ENCODE results near the gene PACS2.
A peak's percentile ranks its signal among the peaks of the same experiment; 100 is the strongest.

Gene PACS2

GRCh38 chr14:105389534-105389933 is 75.0 kb downstream of the PACS2 start:
- Histone ChIP-seq H3K14ac (ENCODE audit: low read length in 2 of 2) (no peak overlapping the region), H3K18ac (ENCODE audit: low read depth in 1 of 2, low read length in 2 of 2) (no peak overlapping the region)
- 97% methylated on average over 12 of the region's 12 CpGs for WGBS

DNA sequence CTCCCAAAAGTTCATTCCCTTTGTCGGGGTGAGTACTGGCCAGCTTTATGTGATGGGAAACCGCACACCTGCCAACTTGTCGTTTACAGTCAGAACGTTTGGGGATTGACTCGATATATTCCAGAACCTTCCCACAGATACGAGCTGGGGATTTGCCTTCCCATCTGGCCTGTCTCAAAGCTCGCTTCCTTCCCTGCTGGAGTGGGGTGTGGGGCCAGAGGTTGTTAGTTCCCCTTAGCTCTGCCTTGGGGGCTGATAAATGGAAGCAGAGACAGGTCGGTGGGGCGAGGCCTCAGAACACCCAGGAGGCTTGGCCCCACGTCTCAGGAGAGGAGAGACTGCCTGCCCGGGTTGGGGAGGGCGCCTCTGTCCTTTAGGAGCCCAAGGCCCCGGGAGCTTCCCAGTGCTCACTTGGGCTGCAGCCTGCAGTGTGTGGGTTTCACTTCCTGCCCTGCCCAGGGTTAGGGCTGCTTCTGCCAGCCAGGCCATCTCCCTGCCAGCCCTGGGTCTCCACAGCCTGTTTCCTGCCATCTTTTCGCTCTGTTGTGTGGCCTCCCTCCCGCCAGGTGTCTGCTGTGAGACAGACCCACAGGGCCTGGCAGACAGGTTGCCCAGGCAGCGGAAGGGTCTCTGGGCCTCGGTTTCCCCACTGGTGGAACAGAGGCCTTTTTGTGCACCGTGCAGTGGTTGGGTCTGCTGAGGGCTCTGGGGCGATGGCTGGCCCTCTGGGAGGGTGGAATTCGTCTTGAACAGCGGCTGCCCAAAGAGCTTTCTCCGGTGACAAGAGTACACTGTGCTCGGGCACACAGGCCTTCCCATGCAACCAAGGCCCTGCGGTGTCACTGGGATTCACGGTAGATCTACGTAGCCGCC is 75.7 kb downstream of the PACS2 start:
- Histone ChIP-seq H4K8ac (ENCODE audit: low read length) (no peak overlapping the region), H2BK12ac (ENCODE audit: low read length in 2 of 2) (no peak overlapping the region), H2BK120ac (ENCODE audit: low read depth, low read length) (no peak overlapping the region), H4K91ac (ENCODE audit: low read length) (no peak overlapping the region), H3K9me3 (ENCODE audit: control insufficient read depth, low read length) (no peaks in the 10 kb centered on the region), H3K27me3 (ENCODE audit: control insufficient read depth in 1 of 2, insufficient read depth in 1 of 2, low read length in 2 of 2) (no peaks in the 10 kb centered on the region), H3K79me1 (replicated peaks; ENCODE audit: low read length, poor library complexity, severe bottlenecking) (no peaks in the 10 kb centered on the region), H3K36me3 (ENCODE audit: control insufficient read depth in 1 of 2, insufficient read depth in 2 of 2, low read depth in 1 of 2, low read length in 2 of 2) (peaks cover 32 to 80% of the 10 kb centered on the region in 2 experiments), H2BK5ac (ENCODE audit: low read depth, low read length, poor library complexity, severe bottlenecking) (no peak overlapping the region), H3K4me2 (ENCODE audit: low read length, poor library complexity, severe bottlenecking) (no peak overlapping the region), H3K27ac (ENCODE audit: low read length, poor library complexity, severe bottlenecking) (no peak overlapping the region), H3K4me3 (ENCODE audit: insufficient read depth in 1 of 2, low read depth in 1 of 2, low read length in 2 of 2) (no peak overlapping the region), H3K23ac (ENCODE audit: low read length in 2 of 2) (no peak overlapping the region), H2AK5ac (ENCODE audit: low read length, severe bottlenecking) (no peak overlapping the region), H2BK15ac (ENCODE audit: low read depth, poor library complexity, severe bottlenecking) (no peak overlapping the region), H3K14ac (ENCODE audit: low read length in 2 of 2) (no peak overlapping the region), H3K9ac (ENCODE audit: low read length) (no peak overlapping the region), H3K18ac (ENCODE audit: low read depth in 1 of 2, low read length in 2 of 2) (no peak overlapping the region), H3K4me1 (ENCODE audit: control insufficient read depth, insufficient read depth, low read depth, low read length) (peaks cover 7% of the 10 kb centered on the region), H2AFZ (ENCODE audit: low read depth, low read length) (no peak overlapping the region), H3K4ac (ENCODE audit: low read depth in 1 of 2, low read length in 2 of 2) (no peak overlapping the region)
- WGBS, result 93% methylated on average over 27 of the region's 27 CpGs
- no peak for DNase-seq

More at GRCh38 chr14:105389534-105389933, 75.0 kb downstream of the PACS2 start:
- no peaks in the 10 kb centered on the region for H3K79me1 ChIP-seq (replicated peaks; ENCODE audit: low read length, poor library complexity, severe bottlenecking)
- H3K23ac ChIP-seq (ENCODE audit: low read length in 2 of 2), result no peak overlapping the region
- no peak overlapping the region for H2BK120ac ChIP-seq (ENCODE audit: low read depth, low read length)
- no peak overlapping the region for H2AK5ac ChIP-seq (ENCODE audit: low read length, severe bottlenecking)
- no peaks in the 10 kb centered on the region for H3K27me3 ChIP-seq (ENCODE audit: control insufficient read depth in 1 of 2, insufficient read depth in 1 of 2, low read length in 2 of 2)
- no peak overlapping the region for H4K8ac ChIP-seq (ENCODE audit: low read length)
- no peak overlapping the region for H3K4me3 ChIP-seq (ENCODE audit: insufficient read depth in 1 of 2, low read depth in 1 of 2, low read length in 2 of 2)
- H2BK5ac ChIP-seq (ENCODE audit: low read depth, low read length, poor library complexity, severe bottlenecking), result no peak overlapping the region
- peaks cover 34 to 83% of the 10 kb centered on the region in 2 experiments for H3K36me3 ChIP-seq (ENCODE audit: control insufficient read depth in 1 of 2, insufficient read depth in 2 of 2, low read depth in 1 of 2, low read length in 2 of 2)
- no peak overlapping the region for H4K91ac ChIP-seq (ENCODE audit: low read length)
- no peak overlapping the region for H3K4me2 ChIP-seq (ENCODE audit: low read length, poor library complexity, severe bottlenecking)
- peaks cover 7% of the 10 kb centered on the region for H3K4me1 ChIP-seq (ENCODE audit: control insufficient read depth, insufficient read depth, low read depth, low read length)
- H2BK12ac ChIP-seq (ENCODE audit: low read length in 2 of 2), result no peak overlapping the region
- H3K9me3 ChIP-seq (ENCODE audit: control insufficient read depth, low read length), result no peaks in the 10 kb centered on the region
- no peak overlapping the region for H2AFZ ChIP-seq (ENCODE audit: low read depth, low read length)
- H3K9ac ChIP-seq (ENCODE audit: low read length), result no peak overlapping the region
- no peak overlapping the region for H3K4ac ChIP-seq (ENCODE audit: low read depth in 1 of 2, low read length in 2 of 2)
- H3K27ac ChIP-seq (ENCODE audit: low read length, poor library complexity, severe bottlenecking), result no peak overlapping the region
- no peak overlapping the region for H2BK15ac ChIP-seq (ENCODE audit: low read depth, poor library complexity, severe bottlenecking)
- no peak for DNase-seq

DNA sequence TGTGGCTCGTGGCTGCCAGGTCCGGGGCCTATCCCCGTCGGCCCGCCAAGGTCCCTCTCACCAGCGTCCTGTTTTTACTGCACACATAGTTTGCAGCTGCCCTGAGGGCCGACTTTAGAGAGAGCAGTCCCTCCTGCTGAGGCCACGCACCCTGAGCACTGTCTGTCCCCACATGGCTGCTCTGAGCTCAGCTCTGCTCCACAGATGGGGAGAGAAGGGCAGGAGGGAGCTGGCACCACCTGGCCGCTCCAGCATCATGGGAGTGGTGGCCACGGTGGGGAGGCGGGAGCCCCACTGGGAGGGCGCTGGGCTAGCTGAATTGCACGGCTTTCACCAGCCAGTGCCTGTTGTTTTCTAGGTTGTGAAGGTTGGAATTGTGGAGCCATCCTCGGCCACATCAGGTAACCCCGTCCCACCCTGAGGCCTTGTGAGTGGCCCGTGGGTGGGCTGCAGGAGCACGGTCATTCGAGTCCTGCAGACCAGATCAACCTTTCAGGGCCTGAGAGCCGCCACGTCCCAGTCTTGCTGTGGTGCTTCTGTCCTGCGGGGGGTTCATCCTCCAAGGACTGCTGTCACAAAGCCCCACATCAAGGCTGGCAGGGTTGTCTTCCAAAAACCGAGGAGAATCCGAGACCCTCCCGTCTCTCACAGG is 76.4 kb downstream of the PACS2 start:
- H3K27me3 ChIP-seq (ENCODE audit: control insufficient read depth in 1 of 2, insufficient read depth in 1 of 2, low read length in 2 of 2), result no peaks in the 10 kb centered on the region
- no peak overlapping the region for H2BK5ac ChIP-seq (ENCODE audit: low read depth, low read length, poor library complexity, severe bottlenecking)
- H2AFZ ChIP-seq (ENCODE audit: low read depth, low read length), result no peak overlapping the region
- H3K9ac ChIP-seq (ENCODE audit: low read length), result no peak overlapping the region
- no peak for DNase-seq
- no peak overlapping the region for H3K4me3 ChIP-seq (ENCODE audit: insufficient read depth in 1 of 2, low read depth in 1 of 2, low read length in 2 of 2)
- H3K4me2 ChIP-seq (ENCODE audit: low read length, poor library complexity, severe bottlenecking), result no peak overlapping the region
- no peak overlapping the region for H4K91ac ChIP-seq (ENCODE audit: low read length)
- 90% methylated on average over 22 of the region's 24 CpGs for WGBS
- no peaks in the 10 kb centered on the region for H3K9me3 ChIP-seq (ENCODE audit: control insufficient read depth, low read length)
- H2BK15ac ChIP-seq (ENCODE audit: low read depth, poor library complexity, severe bottlenecking), result no peak overlapping the region
- H3K4me1 ChIP-seq (ENCODE audit: control insufficient read depth, insufficient read depth, low read depth, low read length), result peaks cover 10% of the 10 kb centered on the region
- H2AK5ac ChIP-seq (ENCODE audit: low read length, severe bottlenecking), result no peak overlapping the region
- no peak overlapping the region for H4K8ac ChIP-seq (ENCODE audit: low read length)
- H3K14ac ChIP-seq (ENCODE audit: low read length in 2 of 2), result no peak overlapping the region
- peaks cover 25 to 80% of the 10 kb centered on the region in 2 experiments for H3K36me3 ChIP-seq (ENCODE audit: control insufficient read depth in 1 of 2, insufficient read depth in 2 of 2, low read depth in 1 of 2, low read length in 2 of 2)
- H3K23ac ChIP-seq (ENCODE audit: low read length in 2 of 2), result no peak overlapping the region
- H2BK120ac ChIP-seq (ENCODE audit: low read depth, low read length), result no peak overlapping the region
- peak overlapping the region in 1 of 2 experiments; percentile 35 for H3K4ac ChIP-seq (ENCODE audit: low read depth in 1 of 2, low read length in 2 of 2)
- no peaks in the 10 kb centered on the region for H3K79me1 ChIP-seq (replicated peaks; ENCODE audit: low read length, poor library complexity, severe bottlenecking)
- no peak overlapping the region for H2BK12ac ChIP-seq (ENCODE audit: low read length in 2 of 2)
- no peak overlapping the region for H3K27ac ChIP-seq (ENCODE audit: low read length, poor library complexity, severe bottlenecking)
- H3K18ac ChIP-seq (ENCODE audit: low read depth in 1 of 2, low read length in 2 of 2), result no peak overlapping the region

GRCh38 chr14:105391541-105391940 is 77.0 kb downstream of the PACS2 start:
- H3K14ac ChIP-seq (ENCODE audit: low read length in 2 of 2), result no peak overlapping the region
- no peak overlapping the region for H2BK5ac ChIP-seq (ENCODE audit: low read depth, low read length, poor library complexity, severe bottlenecking)
- no peak overlapping the region for H3K4ac ChIP-seq (ENCODE audit: low read depth in 1 of 2, low read length in 2 of 2)
- no peak overlapping the region for H3K18ac ChIP-seq (ENCODE audit: low read depth in 1 of 2, low read length in 2 of 2)
- H2BK12ac ChIP-seq (ENCODE audit: low read length in 2 of 2), result no peak overlapping the region
- WGBS, result 96% methylated on average over 23 of the region's 23 CpGs
- H3K4me1 ChIP-seq (ENCODE audit: control insufficient read depth, insufficient read depth, low read depth, low read length), result peaks cover 10% of the 10 kb centered on the region
- H3K9me3 ChIP-seq (ENCODE audit: control insufficient read depth, low read length), result no peaks in the 10 kb centered on the region
- no peak overlapping the region for H3K23ac ChIP-seq (ENCODE audit: low read length in 2 of 2)
- no peaks in the 10 kb centered on the region for H3K27me3 ChIP-seq (ENCODE audit: control insufficient read depth in 1 of 2, insufficient read depth in 1 of 2, low read length in 2 of 2)
- no peak overlapping the region for H2BK15ac ChIP-seq (ENCODE audit: low read depth, poor library complexity, severe bottlenecking)
- H3K27ac ChIP-seq (ENCODE audit: low read length, poor library complexity, severe bottlenecking), result no peak overlapping the region
- H2BK120ac ChIP-seq (ENCODE audit: low read depth, low read length), result no peak overlapping the region
- H4K8ac ChIP-seq (ENCODE audit: low read length), result no peak overlapping the region
- peaks cover 24 to 76% of the 10 kb centered on the region in 2 experiments for H3K36me3 ChIP-seq (ENCODE audit: control insufficient read depth in 1 of 2, insufficient read depth in 2 of 2, low read depth in 1 of 2, low read length in 2 of 2)
- no peak overlapping the region for H3K4me3 ChIP-seq (ENCODE audit: insufficient read depth in 1 of 2, low read depth in 1 of 2, low read length in 2 of 2)
- H4K91ac ChIP-seq (ENCODE audit: low read length), result no peak overlapping the region
- no peaks in the 10 kb centered on the region for H3K79me1 ChIP-seq (replicated peaks; ENCODE audit: low read length, poor library complexity, severe bottlenecking)
- H3K9ac ChIP-seq (ENCODE audit: low read length), result no peak overlapping the region
- H2AFZ ChIP-seq (ENCODE audit: low read depth, low read length), result no peak overlapping the region
- H3K4me2 ChIP-seq (ENCODE audit: low read length, poor library complexity, severe bottlenecking), result no peak overlapping the region
- no peak for DNase-seq
- H2AK5ac ChIP-seq (ENCODE audit: low read length, severe bottlenecking), result no peak overlapping the region

Data from mesenchymal stem cell (in vitro differentiated cells and primary cell).